Fibroblast of skin of right quadriceps (primary cell): Measurements from ENCODE around the gene KRTAP10-12.
"Not testable (repeated sequence)": the region's sequence is repeated elsewhere in the genome, so short reads cannot be mapped to it uniquely, and the experiment has no call there.

Experiments used
- DNase-seq: peaks from one replicate; pipeline ENCODE4 v3.0.0-alpha.2; 2013

The KRTAP10-12 gene, protein sequence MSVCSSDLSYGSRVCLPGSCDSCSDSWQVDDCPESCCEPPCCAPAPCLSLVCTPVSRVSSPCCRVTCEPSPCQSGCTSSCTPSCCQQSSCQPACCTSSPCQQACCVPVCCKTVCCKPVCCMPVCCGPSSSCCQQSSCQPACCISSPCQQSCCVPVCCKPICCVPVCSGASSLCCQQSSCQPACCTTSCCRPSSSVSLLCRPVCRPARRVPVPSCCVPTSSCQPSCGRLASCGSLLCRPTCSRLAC

DNA sequence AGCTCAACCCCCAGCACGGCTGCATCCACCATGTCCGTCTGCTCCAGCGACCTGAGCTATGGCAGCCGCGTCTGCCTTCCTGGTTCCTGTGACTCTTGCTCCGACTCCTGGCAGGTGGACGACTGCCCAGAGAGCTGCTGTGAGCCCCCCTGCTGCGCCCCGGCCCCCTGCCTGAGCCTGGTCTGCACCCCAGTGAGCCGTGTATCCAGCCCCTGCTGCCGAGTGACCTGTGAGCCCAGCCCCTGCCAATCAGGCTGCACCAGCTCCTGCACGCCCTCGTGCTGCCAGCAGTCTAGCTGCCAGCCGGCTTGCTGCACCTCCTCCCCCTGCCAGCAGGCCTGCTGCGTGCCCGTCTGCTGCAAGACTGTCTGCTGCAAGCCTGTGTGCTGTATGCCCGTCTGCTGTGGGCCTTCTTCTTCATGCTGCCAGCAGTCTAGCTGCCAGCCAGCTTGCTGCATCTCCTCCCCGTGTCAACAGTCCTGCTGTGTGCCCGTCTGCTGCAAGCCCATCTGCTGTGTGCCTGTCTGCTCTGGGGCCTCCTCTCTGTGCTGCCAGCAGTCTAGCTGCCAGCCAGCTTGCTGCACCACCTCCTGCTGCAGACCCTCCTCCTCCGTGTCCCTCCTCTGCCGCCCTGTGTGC lies at the start of gene KRTAP10-12:
KRTAP10-12 (plus strand) TSS at position 1 of the 639 bp plus-strand sequence; CDS start at position 31, 30 bp downstream.
- DNase-seq = not testable (repeated sequence)

DNA sequence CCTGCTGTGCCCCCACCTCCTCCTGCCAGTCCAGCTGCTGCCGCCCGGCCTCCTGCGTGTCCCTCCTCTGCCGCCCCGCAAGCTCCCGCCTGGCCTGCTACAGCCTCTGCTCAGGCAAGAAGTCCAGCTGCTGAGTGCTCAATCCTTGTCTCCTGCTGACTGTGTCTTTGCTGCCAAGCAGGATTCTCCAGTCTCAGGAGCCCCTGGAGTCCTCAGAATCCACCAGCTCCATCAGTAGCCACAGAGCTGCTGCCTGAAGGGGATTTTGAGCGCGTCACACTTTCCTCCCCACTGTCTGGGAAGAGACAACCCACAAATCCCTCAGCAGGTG lies 49.8 kb upstream of the KRTAP10-12 start:
- DNase-seq = no peak

DNA sequence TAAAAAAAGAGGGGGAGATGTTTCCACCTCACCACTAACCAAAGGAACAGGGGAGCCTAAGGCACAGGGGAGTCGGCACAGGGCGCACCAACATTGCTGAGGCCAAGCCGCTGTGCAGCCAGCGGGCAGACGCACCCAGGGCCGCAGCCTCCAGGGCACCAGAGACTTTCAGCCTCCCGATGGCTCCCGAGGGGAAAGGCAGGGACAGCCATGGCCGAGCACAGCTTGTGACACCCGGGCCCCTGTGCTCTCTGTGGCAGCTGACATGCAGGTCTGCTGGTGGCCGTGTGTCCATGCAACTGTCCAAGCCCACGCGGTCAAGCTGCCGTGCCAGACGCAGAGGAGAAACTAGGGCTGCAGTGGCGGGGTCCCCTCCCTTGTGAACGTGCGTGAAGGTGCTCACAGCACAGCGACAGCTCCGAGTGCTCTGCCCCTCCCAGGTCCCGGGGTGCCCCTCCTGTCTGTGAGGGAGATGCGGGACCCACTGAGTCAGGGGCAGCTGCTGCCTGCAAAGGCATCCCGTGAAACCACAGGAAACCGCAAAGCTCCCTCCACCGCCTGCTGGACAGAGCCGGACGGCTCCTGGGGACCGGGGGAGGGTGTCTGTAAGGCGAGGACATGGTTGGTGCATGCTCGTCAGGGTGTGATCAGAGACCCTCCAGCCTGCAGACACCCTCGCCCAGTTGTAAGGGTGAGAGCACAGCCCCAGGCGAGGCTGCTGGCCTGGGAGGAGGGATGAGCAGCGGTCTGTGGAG lies 48.2 kb upstream of the KRTAP10-12 start:
- DNase-seq = no peak

DNA sequence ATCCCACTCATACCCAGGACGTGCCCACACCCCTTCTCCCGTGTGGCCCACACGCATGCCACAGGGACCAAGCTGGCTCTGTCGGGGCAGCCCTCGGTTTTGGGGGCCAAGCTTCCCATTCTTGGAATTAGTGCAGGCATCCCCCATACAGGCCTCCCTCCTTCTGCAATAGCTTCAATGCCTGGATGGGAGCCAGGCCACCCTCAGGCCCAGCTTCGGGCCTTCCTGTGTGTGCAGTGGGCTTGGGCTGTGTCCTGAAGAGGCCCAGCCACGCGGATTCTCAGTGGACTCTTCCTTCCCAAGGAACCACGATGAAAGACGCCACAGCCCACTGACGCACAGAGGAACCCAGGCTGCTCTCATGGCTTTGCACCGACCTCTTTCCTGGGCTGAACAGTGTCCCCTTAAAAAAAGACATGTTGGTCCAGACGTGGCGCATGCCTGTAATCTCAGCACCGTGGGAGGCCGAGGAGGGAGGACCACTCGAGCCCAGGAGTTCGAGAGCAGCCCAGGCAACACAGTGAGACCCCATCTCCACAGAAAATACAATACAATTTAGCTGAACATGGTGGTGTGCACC lies 47.4 kb upstream of the KRTAP10-12 start:
- DNase-seq = no peak

DNA sequence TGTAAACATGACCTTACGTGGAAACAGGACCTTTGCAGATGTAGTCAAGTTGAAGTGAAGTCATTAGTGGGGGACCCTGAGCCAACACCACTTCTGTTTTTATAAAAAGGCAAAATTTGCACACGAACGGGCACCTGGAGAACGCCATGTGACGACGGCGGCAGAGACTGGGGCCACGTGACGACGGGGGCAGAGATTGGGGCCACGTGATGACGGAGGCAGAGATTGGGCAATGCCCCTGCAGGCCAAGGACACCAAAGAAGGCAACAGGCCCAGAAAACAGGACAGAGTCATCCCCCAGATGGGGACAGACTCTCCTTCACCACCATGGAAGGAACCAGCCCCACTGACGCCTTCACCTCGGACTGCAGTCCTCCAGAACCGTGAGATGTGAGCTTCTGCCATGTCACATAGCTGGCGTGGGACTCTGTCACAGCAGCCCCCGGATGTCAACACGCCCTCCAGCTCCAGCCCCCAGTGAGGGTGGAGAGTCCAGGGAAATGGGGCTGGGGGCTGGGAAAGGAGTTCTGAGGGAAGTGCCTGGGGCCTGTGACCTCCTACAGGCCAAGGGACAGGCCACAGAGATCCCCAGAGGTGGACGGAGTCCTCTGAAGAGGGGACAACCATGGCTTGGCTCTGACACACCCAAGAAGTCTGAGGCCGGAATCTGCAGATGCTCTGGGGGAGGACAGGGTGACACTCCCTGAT lies 46.6 kb upstream of the KRTAP10-12 start:
- DNase-seq = no peak

DNA sequence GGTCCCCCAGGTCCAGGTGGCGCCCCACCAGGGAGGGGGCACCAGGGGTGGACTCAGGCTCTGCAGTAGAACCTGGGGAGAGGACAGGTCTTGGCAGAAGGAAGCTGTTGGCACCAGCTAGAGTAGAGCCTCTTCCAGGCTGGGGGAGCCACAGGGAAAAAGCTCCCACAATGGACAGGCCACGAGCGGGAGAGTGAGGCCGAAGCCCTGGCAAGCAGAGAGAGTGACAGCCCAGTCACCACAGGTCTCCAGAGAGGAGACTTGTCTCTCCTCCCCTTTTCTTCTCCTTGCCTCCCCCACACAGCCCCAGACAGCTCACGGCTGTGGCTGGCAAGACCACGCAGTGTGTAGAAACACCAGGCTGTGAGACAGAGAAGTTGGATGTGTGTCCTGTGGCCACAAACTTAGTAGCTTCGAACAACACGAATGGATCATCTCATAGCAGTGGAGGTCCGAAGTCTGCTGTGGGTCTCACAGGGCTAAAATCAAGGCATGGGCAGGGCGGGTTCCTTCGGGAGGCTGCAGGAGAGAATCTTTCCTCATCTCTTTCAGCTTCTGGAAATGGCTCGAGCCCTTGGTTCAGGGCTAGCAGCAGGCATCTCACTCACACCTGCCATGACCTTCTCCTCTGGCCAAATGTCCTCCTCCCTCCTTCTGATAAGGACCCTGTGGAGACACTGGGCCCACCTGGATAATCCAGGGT lies 45.8 kb upstream of the KRTAP10-12 start:
- DNase-seq = no peak

DNA sequence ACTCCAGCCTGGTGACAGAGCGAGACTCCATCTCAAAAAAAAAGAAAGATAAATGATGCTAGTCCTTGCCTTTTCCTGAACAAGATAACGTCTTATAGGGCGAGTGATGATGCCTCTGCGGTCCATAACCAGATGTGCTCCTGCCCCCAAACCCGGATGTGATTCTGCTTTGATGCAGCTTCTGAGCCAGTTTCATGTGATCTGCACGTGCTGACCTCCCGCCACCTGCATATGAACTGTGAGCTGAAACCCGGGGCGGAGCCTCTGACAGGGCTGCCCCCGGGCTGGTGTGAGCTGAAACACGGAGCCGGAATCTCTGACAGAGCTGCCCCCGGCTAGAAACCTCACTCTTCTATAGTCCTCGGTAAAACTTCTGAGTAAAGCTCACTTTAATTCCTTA lies 43.8 kb upstream of the KRTAP10-12 start:
- DNase-seq = no peak

DNA sequence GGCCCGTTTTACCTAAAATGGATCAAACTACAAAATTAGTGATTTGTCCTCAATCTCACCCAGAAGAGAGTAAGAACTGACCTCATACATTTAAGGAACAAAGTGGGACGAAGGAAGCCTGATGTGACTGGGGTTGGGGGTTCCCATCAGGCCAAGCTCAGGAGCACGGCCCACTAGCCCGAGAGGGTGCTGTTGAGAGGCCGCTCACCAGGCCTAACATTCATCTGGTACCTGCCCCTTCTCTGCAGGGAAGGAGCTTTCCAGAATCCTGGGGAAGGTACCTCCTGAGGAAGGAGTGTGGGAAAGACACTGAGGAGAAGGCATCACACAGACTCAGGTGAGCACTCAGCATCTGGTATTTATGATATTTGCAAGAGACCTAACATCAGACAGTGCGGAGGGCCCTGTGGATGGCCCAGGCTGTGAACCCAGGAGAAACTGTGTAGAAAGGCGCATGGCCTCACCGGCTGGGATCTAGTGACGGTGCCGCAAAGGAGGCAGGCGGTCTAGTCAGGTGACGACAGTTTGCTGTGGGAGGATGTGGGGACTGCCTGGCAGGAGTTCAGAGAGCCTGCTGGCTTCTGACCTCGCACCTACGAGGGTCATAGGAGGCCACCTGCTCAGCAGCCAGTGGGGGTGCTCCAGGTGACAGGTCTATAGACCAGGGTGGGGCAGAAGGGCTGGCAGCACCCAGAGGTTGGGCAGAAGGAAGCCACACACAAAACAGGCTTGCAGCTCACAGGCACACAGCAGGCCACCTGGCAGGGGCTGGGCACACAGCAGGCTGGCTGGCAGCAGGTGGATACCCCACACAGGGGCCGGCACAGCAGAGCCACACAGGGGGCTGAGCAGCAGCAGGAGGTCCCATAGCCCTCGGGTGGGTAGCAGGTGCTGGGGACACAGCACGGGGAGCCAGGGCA lies 43.1 kb upstream of the KRTAP10-12 start:
- no peak for DNase-seq

DNA sequence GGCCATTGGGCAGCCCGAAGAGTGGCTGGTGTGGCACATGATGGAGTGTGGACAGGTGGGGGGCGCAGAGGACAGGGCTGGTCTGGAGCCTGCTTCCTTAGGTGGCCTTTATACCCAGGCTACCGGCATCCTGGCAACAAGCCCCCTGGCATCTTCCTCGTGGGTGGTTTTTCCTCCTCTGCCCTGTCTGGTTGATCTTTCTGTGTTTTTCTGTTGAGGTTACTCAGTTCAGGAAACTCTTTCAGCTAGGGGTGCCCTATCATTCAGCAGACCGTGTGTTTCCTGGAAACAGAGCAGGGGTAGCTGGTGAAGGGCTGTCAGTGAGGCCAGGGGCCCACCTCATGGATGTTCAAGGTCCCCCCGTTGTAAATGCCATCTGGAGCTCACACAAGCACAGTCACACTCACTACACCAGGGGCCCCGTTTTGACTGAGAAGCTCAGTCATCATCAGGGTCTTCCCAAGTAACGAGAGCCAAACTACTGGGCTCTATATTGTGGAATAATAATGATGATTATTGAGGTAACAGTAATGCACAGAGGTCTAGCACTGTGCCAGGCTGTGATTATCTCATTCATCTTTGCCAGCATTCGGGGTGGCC lies 42.3 kb upstream of the KRTAP10-12 start, which contains the start of gene KRTAP12-4:
KRTAP12-4 (minus strand) TSS at position 84 of the 600 bp plus-strand sequence; CDS start at position 39, 45 bp downstream.
- no peak for DNase-seq

DNA sequence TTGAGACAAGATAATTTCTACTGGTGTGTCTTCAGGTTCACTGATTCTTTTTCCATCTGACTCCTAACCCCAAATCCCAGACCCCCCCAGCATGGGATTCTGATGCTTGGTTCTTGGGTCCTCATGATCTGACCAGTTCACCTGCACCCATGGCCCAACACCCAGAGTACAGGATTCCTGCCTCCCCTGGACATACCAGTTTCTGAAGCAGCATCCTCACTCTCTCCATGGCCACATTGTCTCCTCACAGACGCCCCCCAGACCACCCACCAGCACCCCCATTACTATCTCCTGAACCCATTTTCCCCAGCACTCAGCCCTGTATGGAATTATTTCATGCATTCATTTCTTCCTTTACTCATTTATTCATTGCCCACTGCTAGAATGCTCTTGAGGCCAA lies 40.1 kb upstream of the KRTAP10-12 start:
- DNase-seq = no peak

DNA sequence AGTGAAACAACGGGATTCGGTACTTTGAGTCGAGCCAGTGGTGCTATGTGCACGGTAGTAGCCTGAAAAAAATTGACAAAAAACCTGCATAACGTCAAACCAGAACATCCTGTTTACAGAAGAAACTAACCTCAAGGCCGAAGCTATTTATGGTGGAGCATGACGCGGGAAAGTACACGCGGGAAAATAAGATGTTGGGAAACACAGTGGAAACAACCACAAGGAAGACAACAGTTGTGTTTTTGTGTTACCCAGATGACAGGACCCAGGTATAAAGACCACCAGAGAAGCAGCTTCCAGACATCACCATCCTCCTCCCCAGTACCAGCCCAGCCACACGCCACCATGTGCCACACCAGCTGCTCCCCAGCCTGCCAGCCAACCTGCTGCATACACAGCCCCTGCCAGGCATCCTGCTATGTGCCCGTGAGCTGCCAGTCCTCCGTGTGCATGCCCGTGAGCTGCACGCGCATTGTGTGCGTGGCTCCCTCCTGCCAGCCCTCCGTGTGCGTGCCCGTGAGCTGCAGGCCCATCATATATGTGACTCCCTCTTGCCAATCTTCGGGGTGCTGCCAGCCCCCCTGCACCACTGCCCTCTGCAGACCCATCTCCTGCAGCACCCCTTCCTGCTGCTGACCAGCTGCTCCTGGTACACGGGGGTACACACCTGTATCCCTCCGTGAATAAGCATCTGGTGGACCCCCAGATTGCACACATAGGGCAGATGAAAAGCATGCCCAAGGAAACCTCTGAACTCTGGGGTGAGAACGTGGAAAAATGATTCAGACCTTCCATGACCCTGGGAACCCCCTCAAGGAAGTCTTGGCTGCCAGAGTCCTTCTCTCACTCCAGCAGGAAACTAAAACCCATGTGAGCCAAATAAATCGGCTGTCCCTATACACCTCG lies 39.1 kb upstream of the KRTAP10-12 start, which contains the start of gene KRTAP12-3:
KRTAP12-3 (plus strand) TSS at position 298 of the 906 bp plus-strand sequence; CDS start at position 346, 48 bp downstream.
- no peak for DNase-seq

DNA sequence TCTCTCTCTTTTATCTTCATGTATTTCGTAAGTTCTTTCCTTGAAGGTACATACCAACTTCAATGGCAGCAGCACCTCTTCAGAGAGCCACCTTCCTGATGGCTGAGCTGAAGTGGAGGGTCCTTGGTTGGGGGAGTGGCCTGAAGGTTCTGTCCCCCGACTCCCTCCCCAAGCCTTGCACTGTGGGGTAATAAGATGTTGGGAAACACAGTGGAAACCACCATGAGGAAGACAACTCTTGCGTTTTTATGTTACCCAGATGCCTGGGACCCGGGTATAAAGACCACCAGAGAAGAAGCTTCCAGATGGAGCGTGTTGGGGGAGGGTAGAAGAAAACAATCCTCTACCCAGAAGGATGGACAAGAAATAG lies 38.4 kb upstream of the KRTAP10-12 start:
- no peak for DNase-seq

DNA sequence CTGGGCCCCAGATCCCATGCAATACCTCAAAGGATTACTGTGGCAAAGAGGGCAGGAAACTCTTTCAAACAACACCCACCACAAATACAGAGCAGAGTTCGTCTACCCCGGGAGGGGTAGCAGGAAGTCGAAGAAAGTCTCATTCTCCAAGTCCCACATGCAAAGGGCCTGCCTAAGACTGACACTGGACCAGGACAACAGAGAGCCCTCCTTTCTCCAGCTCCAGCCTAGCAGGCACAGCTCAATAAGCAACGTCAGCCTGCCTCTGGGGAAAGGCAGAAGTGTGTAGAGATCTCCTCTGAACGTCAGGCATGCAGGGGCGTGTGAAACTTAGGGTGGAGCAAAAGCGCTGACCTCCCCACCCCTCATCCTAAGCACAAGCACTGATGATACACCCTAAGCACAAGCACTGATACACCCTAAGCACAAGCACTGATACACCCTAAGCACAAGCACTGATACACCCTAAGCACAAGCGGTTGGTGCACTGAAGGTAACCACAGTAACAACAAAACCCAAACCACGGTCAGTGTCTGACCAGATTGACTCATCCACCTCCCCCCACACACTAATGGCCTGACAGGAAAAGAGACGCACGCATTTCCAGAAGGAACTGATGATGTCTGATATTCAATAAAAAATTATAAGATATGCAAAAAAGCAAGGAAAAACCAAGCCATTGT lies 37.9 kb upstream of the KRTAP10-12 start:
- no peak for DNase-seq

DNA sequence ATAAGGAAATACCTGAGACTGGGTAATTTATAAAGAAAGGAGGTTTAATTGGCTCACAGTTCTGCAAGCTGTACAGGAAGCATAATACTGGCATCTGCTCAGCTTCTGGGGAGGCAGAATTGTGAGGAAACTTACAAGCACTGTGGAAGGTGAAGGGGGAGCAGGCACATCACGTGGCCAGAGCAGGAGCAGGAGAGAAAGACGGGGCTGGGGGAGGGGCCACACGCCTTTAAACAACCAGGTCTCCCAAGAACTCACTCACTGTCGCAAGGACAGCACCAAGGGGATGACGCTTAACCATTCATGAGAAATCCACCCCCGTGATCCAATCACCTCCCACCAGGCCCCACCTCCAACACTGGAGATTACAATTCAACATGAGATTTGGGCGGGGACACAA lies 35.4 kb upstream of the KRTAP10-12 start:
- not testable (repeated sequence) for DNase-seq

DNA sequence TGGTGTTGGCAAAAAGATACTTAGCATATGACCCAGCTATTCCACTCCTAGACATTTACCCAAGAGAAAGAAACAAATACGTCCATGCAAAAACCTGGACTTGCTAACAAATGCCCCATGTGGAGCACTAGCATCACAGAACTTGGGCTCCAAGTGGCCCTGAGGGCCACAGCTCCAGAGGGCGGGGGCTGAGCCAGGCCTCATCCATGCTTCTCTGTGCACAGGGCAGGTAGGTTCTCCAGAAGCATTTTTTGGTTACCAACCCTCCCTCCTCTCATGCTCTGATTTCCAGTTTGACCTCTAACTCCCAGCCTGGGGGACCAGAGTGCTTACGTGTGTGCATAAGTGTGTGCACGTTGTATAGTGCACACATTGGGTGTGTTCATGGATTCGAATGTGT lies 32.3 kb upstream of the KRTAP10-12 start:
- DNase-seq = no peak

DNA sequence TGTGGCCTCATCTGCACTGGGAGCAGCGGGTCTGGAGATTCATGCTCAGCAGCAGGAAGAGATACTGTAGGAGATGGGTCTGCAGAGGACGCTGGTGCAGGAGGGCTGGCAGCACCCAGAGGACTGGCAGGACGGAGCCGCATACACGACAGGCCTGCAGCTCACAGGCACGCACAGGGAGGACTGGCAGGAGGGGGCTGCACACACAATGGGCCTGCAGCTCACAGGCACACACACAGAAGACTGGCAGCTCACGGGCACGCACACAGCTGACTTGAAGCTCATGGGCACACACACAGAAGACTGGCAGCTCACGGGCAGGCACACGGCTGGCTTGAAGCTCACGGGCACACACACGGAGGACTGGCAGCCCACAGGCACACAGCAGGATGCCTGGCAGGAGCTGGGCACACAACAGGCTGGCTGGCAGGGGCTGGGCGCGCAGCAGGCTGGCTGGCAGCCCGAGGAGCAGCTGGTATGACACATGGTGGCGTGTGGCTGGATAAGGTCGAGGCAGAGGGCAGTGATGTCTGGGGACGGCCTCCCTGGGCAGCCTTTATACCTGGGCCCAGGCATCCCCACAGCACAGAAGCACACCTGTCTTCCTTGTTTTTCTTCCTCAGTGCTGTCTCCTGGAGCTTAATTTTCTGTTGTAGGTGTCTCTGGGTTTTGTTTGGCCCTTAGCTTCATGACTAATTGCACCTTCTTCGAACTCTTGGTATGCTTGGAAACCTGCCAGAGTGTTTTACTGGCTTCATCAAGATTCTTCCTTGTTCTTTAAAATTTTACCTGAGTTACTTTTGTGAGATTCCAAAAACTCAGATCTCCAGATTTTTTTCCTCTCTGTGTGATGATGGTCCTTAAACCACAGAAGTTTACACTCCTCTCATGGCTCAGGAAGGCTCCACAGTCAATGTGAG lies 30.3 kb upstream of the KRTAP10-12 start, which contains the start of gene KRTAP12-2:
KRTAP12-2 (minus strand) TSS at position 527 of the 920 bp plus-strand sequence; CDS start at position 486, 41 bp downstream.
- DNase-seq = no peak

DNA sequence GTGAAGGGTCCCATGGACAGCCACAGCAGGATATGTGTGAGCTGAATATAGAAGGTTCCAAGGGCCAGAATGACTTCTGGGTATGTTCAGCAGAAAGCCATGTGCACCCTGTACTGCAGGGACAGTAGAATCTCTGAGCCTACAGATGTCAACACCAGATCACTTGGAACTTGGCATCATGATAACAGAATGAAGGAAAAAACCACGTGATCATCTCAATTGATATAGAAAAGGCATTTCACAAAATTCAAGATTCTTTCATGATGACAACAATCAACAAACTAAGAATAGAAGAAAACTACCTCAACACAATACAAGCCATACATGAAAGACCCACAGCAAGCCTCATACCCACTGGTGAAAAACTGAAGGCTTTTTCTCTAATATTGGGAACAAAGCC lies 29.4 kb upstream of the KRTAP10-12 start:
- no peak for DNase-seq
